ENCODE results near the gene HIBCH. TPM values are rescaled to one million over a fixed set of nuclear protein-coding genes. Genes with fewer than 3 reads are reported as not detected.

Gene HIBCH
- total and polyA plus RNA-seq, 2 of the 4 experiments (the other 2 are of a cell fraction): 8.8 to 11.9 TPM

- H2BK5ac ChIP-seq (ENCODE audit: low read depth, low read length, poor library complexity, severe bottlenecking): no peak overlapping the region
- ChIA-PET CTCF (no interaction called here), POLR2A (ENCODE audit: unreplicated experiment) (no interaction called here)
- H2AK5ac ChIP-seq (ENCODE audit: low read depth, low read length): no peak overlapping the region
- H3K56ac ChIP-seq (ENCODE audit: extremely low read depth, insufficient read depth, low read length): no peak overlapping the region
- no peak overlapping the region for H3K4me2 ChIP-seq (ENCODE audit: low read depth, low read length)
- no peak overlapping the region for H3K14ac ChIP-seq (replicated peaks; ENCODE audit: low read depth, low read length)
- H3K23ac ChIP-seq (ENCODE audit: low read depth, low read length): no peak overlapping the region
- no peak overlapping the region for H2BK20ac ChIP-seq (ENCODE audit: low read depth, low read length)
- dilution Hi-C loops (cut with HindIII; ENCODE audit: low sequenced_read_pairs, unreplicated experiment) (no loop called here), intact Hi-C loops (cut with micrococcal nuclease) (no loop called here), in situ Hi-C loops (cut with MboI; ENCODE audit: low sequenced_read_pairs) (no loop called here)
- 0 out of 2 replicates have a peak, but pooled peaks cover 7% of the 10 kb centered on the region for H3K9me1 ChIP-seq (ENCODE audit: insufficient read depth, low read length)
- no peak overlapping the region for H3K18ac ChIP-seq (ENCODE audit: low read depth, low read length)
- no peak overlapping the region for H3K4ac ChIP-seq (ENCODE audit: low read depth, low read length)
- no peaks in the 10 kb centered on the region for H3K9me3 ChIP-seq (ENCODE audit: control insufficient read depth, insufficient read depth, low read length)
- H3K79me1 ChIP-seq (ENCODE audit: low read depth in 1 of 2, low read length in 2 of 2): no peaks in the 10 kb centered on the region; a peak in 1 of 4 replicates
- H2AK9ac ChIP-seq (replicated peaks; ENCODE audit: low read depth, low read length, poor library complexity): no peak overlapping the region
- TF ChIP-seq CHD1 (IDR thresholded peaks at IDR 0.05; ENCODE audit: low read depth, low read length): no peak
- no peak for TF ChIP-seq BHLHE40 (IDR thresholded peaks at IDR 0.05; ENCODE audit: low read depth, low read length)
- TF ChIP-seq NFE2L2 (IDR thresholded peaks at IDR 0.05; ENCODE audit: low read depth, low read length): no peak
- no peak for TF ChIP-seq POLR2A (IDR thresholded peaks at IDR 0.05; ENCODE audit: low read depth, low read length)
- no peak for TF ChIP-seq CEBPB (IDR thresholded peaks at IDR 0.05; ENCODE audit: low read depth, low read length)
- TF ChIP-seq FOS (IDR thresholded peaks at IDR 0.05; ENCODE audit: low read depth, low read length): no peak
- H4K5ac ChIP-seq (ENCODE audit: low read depth, low read length): no peak overlapping the region
- no TSS peak for BruUV-seq (replicated peaks)
- no peak overlapping the region for H2BK120ac ChIP-seq (ENCODE audit: low read depth, low read length)
- H4K8ac ChIP-seq (ENCODE audit: low read depth in 2 of 2, low read length in 2 of 2): no peak overlapping the region
- WGBS, 2 experiments (ENCODE audit: extremely low coverage in 2 of 2, insufficient read length in 1 of 2): 93% methylated on average over 8 of the region's 11 CpGs; no CpG with 5 or more reads in 1 of the 2 experiments
- H3K9ac ChIP-seq (ENCODE audit: low read depth, low read length): no peak overlapping the region
- no peak overlapping the region for H4K91ac ChIP-seq (ENCODE audit: insufficient read depth, low read depth, low read length)
- no peaks in the 10 kb centered on the region for H3K4me1 ChIP-seq (ENCODE audit: control insufficient read depth, insufficient read depth, low read length)
- no peaks in the 10 kb centered on the region for H3K27me3 ChIP-seq (ENCODE audit: control insufficient read depth, insufficient read depth, low read length)
- DNase-seq: no peak
- ATAC-seq (ENCODE audit: low read depth): no peak
- H4K20me1 ChIP-seq (ENCODE audit: insufficient read depth, low read length): no peaks in the 10 kb centered on the region
- H2BK15ac ChIP-seq (ENCODE audit: low read depth, low read length): no peak overlapping the region
- H2AFZ ChIP-seq (replicated peaks; ENCODE audit: low read length, poor library complexity): no peak overlapping the region
- peaks cover 20% of the 10 kb centered on the region for H3K36me3 ChIP-seq (ENCODE audit: control insufficient read depth, insufficient read depth, low read length)
- no peak overlapping the region for H3K27ac ChIP-seq (ENCODE audit: insufficient read depth, low read length)
- no peak overlapping the region for H3K4me3 ChIP-seq (ENCODE audit: insufficient read depth, low read depth, low read length)
These were observed 46.7 kb upstream of the HIBCH start for GRCh38 chr2:190366248-190366753.
